Measurements from ENCODE around the gene ADTRP. TPM values are rescaled to one million over a fixed set of nuclear protein-coding genes. Genes with fewer than 3 reads are reported as not detected.

The ADTRP gene
- total RNA-seq, 1 donor from 2014 or later = not detected

DNA sequence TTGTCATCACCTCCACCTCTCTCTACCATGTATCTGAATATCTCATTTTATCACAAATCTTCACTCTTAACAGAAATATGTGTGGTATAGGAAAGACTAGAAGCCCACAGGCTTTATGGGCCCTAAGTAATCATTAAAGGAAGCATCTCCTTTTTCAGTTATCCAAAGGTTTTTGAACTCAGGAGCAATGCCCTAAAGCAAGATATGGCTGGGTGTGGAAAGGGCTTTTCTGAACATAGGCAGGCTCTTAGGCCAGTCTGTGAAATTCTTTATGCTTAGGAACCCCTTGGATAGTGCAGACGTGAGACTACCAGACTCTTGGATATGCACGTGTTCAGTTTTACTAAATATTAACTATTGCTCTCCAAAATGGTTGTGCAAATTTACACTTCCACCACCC is 99.5 kb downstream of the ADTRP start:
- H3K4me1 Mint-ChIP-seq (ENCODE audit: unreplicated experiment) = no peaks in the 10 kb centered on the region
- H3K9me3 Mint-ChIP-seq (ENCODE audit: unreplicated experiment) = peaks cover 3% of the 10 kb centered on the region
- no peaks in the 10 kb centered on the region for H3K36me3 Mint-ChIP-seq (ENCODE audit: unreplicated experiment)
- no peak overlapping the region for H3K4me3 Mint-ChIP-seq (ENCODE audit: unreplicated experiment)
- H3K27me3 Mint-ChIP-seq (ENCODE audit: unreplicated experiment) = no peaks in the 10 kb centered on the region
- no peak overlapping the region for H3K27ac Mint-ChIP-seq (ENCODE audit: unreplicated experiment)
- TF ChIP-seq, protein P1, sequence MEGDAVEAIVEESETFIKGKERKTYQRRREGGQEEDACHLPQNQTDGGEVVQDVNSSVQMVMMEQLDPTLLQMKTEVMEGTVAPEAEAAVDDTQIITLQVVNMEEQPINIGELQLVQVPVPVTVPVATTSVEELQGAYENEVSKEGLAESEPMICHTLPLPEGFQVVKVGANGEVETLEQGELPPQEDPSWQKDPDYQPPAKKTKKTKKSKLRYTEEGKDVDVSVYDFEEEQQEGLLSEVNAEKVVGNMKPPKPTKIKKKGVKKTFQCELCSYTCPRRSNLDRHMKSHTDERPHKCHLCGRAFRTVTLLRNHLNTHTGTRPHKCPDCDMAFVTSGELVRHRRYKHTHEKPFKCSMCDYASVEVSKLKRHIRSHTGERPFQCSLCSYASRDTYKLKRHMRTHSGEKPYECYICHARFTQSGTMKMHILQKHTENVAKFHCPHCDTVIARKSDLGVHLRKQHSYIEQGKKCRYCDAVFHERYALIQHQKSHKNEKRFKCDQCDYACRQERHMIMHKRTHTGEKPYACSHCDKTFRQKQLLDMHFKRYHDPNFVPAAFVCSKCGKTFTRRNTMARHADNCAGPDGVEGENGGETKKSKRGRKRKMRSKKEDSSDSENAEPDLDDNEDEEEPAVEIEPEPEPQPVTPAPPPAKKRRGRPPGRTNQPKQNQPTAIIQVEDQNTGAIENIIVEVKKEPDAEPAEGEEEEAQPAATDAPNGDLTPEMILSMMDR (IDR thresholded peaks at IDR 0.05) = no peak
- no peak for DNase-seq (ENCODE audit: extremely low spot score, unreplicated experiment)

- DNase-seq (ENCODE audit: extremely low spot score, unreplicated experiment) = no peak
- Mint-ChIP-seq H3K4me1 (ENCODE audit: unreplicated experiment) (peaks cover 6% of the 10 kb centered on the region), H3K4me3 (ENCODE audit: unreplicated experiment) (no peak overlapping the region), H3K27me3 (ENCODE audit: unreplicated experiment) (no peaks in the 10 kb centered on the region), H3K36me3 (ENCODE audit: unreplicated experiment) (peaks cover 4% of the 10 kb centered on the region), H3K9me3 (ENCODE audit: unreplicated experiment) (peaks cover 13% of the 10 kb centered on the region), H3K27ac (ENCODE audit: unreplicated experiment) (no peak overlapping the region)
- TF ChIP-seq, protein P1 (IDR thresholded peaks at IDR 0.05) = peak; percentile 32
These were observed 103.0 kb downstream of the ADTRP start for GRCh38 chr6:11675601-11676000.

DNA sequence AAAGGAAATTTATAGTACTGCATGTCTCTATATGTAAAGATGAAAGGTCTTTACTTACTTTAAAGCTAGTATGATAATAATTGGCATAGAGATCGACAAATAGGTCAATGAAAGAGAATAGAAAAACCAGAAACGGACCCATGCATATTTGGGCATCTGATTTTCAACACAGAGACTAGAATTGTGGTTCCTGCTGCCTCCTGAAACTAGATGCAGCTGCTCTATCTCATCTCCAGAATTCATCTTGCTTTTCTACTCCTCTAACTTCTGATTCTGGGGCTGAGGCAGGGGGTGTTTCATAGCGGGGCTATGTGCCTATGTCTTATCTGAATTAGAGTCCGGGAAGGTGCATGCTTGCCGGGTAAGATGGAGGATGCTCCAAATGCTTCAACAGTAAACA is 105.9 kb downstream of the ADTRP start:
- peaks cover 6% of the 10 kb centered on the region for H3K4me1 Mint-ChIP-seq (ENCODE audit: unreplicated experiment)
- DNase-seq (ENCODE audit: extremely low spot score, unreplicated experiment) = no peak
- H3K4me3 Mint-ChIP-seq (ENCODE audit: unreplicated experiment) = no peak overlapping the region
- TF ChIP-seq, protein P1 (IDR thresholded peaks at IDR 0.05) = no peak
- H3K27ac Mint-ChIP-seq (ENCODE audit: unreplicated experiment) = peak overlapping the region; percentile 11
- peaks cover 4% of the 10 kb centered on the region for H3K36me3 Mint-ChIP-seq (ENCODE audit: unreplicated experiment)
- no peaks in the 10 kb centered on the region for H3K27me3 Mint-ChIP-seq (ENCODE audit: unreplicated experiment)
- peaks cover 15% of the 10 kb centered on the region for H3K9me3 Mint-ChIP-seq (ENCODE audit: unreplicated experiment)

- Mint-ChIP-seq H3K27ac (ENCODE audit: unreplicated experiment) (peak overlapping the region; percentile 11), H3K27me3 (ENCODE audit: unreplicated experiment) (no peaks in the 10 kb centered on the region), H3K9me3 (ENCODE audit: unreplicated experiment) (peaks cover 15% of the 10 kb centered on the region), H3K36me3 (ENCODE audit: unreplicated experiment) (peaks cover 4% of the 10 kb centered on the region), H3K4me1 (ENCODE audit: unreplicated experiment) (peaks cover 6% of the 10 kb centered on the region), H3K4me3 (ENCODE audit: unreplicated experiment) (no peak overlapping the region)
- DNase-seq (ENCODE audit: extremely low spot score, unreplicated experiment) = no peak
- TF ChIP-seq, protein P1 (IDR thresholded peaks at IDR 0.05) = no peak
These were observed 106.3 kb downstream of the ADTRP start for GRCh38 chr6:11672256-11672655.

DNA sequence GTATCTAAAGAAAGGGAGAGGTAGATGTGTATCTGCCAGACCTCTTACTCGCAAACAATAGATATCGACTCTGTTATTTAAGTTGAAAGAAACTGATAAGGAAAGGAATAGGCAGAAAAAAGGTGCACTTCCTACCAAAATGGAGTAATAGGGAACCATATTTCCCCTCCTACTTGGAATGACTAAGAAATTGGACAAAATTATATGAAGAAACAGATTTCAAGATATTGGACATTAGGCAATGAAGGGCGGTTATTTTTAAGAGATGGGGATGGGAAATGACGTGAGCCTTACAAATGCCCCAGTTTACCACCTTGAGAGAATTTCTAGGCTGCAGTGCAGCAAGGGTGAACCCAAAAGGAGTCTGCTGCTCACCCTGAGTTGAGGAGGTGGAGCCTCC is 108.9 kb downstream of the ADTRP start:
- no peak overlapping the region for H3K4me3 Mint-ChIP-seq (ENCODE audit: unreplicated experiment)
- H3K27me3 Mint-ChIP-seq (ENCODE audit: unreplicated experiment) = no peaks in the 10 kb centered on the region
- TF ChIP-seq, protein P1 (IDR thresholded peaks at IDR 0.05) = no peak
- H3K36me3 Mint-ChIP-seq (ENCODE audit: unreplicated experiment) = peaks cover 4% of the 10 kb centered on the region
- H3K4me1 Mint-ChIP-seq (ENCODE audit: unreplicated experiment) = peaks cover 6% of the 10 kb centered on the region
- no peak overlapping the region for H3K27ac Mint-ChIP-seq (ENCODE audit: unreplicated experiment)
- no peak for DNase-seq (ENCODE audit: extremely low spot score, unreplicated experiment)
- H3K9me3 Mint-ChIP-seq (ENCODE audit: unreplicated experiment) = peaks cover 15% of the 10 kb centered on the region
